ENCODE measurements around the gene CIAO1. TPM values are rescaled to one million over a fixed set of nuclear protein-coding genes. Genes with fewer than 3 reads are reported as not detected.

Gene CIAO1
- total RNA-seq, 4 donors from 2014 or later, result 60.6 to 128 (median 80.1) TPM

DNA sequence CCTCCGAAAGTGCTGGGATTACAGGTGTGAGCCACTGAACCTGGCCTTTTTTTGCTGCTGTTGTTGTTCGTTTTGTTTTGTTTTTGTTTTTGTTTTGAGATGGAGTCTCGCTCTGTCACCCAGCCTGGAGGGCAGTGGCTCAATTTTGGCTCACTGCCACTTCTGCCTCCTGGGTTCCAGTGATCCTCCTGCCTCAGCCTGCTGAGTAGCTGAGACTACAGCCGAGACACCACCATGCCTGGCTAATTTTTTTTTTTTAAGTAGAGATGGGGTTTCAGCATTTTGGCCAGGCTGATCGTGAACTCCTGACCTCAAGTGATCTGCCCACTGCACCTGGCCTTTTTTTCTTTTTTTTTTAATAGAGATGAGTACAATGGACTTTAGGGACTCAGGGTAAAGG lies 22.2 kb upstream of the CIAO1 start:
- DNase-seq, result no peak
- TF ChIP-seq, protein P1, sequence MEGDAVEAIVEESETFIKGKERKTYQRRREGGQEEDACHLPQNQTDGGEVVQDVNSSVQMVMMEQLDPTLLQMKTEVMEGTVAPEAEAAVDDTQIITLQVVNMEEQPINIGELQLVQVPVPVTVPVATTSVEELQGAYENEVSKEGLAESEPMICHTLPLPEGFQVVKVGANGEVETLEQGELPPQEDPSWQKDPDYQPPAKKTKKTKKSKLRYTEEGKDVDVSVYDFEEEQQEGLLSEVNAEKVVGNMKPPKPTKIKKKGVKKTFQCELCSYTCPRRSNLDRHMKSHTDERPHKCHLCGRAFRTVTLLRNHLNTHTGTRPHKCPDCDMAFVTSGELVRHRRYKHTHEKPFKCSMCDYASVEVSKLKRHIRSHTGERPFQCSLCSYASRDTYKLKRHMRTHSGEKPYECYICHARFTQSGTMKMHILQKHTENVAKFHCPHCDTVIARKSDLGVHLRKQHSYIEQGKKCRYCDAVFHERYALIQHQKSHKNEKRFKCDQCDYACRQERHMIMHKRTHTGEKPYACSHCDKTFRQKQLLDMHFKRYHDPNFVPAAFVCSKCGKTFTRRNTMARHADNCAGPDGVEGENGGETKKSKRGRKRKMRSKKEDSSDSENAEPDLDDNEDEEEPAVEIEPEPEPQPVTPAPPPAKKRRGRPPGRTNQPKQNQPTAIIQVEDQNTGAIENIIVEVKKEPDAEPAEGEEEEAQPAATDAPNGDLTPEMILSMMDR (IDR thresholded peaks at IDR 0.05), result no peak
- TF ChIP-seq POLR2A (IDR thresholded peaks at IDR 0.05), result no peak
- 93 to 96% methylated on average over 5 of the region's 5 CpGs for WGBS, 2 donors
- Histone ChIP-seq H3K9me3 (no peaks in the 10 kb centered on the region), H3K4me3 (no peak overlapping the region), H3K27ac (no peak overlapping the region), H3K27me3 (no peaks in the 10 kb centered on the region), H3K4me1 (peaks cover 3 to 43% (median 7%) of the 10 kb centered on the region in 3 donors), H3K36me3 (peaks cover 0 to 21% (median 0%) of the 10 kb centered on the region in 3 donors)
- intact Hi-C loops (cut with DNase I), result no loop called here

DNA sequence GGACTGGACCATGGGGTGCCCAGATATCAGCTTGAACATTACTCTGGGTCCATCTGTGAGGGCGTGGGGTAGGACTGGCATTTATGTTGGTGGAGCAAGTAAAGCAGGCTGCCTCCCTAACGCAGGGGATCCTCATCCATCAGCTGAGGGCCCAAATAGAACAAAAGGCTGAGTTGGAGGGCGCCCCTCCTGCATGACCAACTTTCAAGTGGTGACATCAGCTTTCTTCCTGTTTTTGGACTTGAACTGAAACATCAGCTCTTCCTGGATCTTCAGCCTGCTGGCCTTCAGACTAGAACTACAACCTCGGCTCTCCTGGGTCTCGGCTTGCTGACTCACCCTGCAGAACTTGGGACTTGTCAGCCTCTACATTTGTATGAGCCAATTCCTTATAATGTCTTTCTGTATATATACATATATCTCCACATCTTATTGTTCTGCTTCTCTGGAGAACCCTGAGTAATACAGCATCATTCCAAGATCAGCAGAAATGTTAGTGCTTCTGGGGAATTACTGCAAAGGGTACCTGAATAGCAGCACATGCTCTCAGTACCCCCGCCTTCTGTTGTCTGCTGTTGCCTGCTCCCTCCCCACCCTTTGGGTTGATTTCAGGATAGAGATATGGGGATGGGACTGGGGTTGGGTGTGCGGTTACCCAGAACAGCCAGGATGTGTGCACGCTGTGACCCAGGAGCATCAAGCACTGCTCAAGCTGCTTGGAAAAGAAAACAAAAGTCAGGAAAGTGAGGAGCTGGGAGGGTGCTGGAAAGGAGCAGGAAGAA lies 20.2 kb upstream of the CIAO1 start:
- no peak for DNase-seq
- Histone ChIP-seq H3K4me3 (no peak overlapping the region), H3K27me3 (no peaks in the 10 kb centered on the region), H3K4me1 (peaks cover 3 to 55% (median 7%) of the 10 kb centered on the region in 3 donors), H3K27ac (peak overlapping the region in 2 of 4 donors; percentile 44 to 72), H3K36me3 (peaks cover 0 to 20% (median 0%) of the 10 kb centered on the region in 3 donors), H3K9me3 (no peaks in the 10 kb centered on the region)
- no peak for TF ChIP-seq POLR2A (IDR thresholded peaks at IDR 0.05)
- TF ChIP-seq, protein P1 (IDR thresholded peaks at IDR 0.05), result no peak
- intact Hi-C loops (cut with DNase I), result no loop called here
- 71 to 78% methylated on average over 5 to 8 of the region's 8 CpGs for WGBS, 2 donors

DNA sequence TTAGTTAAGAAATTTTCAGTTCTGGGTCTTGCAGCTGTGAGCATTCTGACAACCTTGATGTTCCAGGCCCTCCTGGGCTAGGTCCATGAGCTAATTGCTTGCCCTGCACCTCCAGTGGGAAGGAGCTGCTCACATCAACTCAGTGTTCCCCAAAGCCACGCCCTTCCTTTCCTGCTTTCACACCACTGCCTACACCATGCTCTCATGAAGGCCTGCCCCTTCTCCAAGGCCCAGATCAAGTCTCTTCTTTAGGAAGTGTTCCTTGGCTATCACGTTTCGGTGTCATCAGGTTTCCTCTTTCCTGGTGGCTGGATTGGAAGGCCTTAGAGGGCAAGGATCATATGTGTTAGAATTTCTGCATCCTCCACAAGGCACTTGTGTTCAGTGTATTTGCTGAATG lies 19.0 kb upstream of the CIAO1 start:
- TF ChIP-seq, protein P1 (IDR thresholded peaks at IDR 0.05), result no peak
- no peak for TF ChIP-seq POLR2A (IDR thresholded peaks at IDR 0.05)
- Histone ChIP-seq H3K9me3 (no peaks in the 10 kb centered on the region), H3K4me1 (peaks cover 0 to 55% (median 3%) of the 10 kb centered on the region in 3 donors), H3K4me3 (no peak overlapping the region), H3K27ac (peak overlapping the region in 2 of 4 donors; percentile 25 to 72), H3K27me3 (no peaks in the 10 kb centered on the region), H3K36me3 (peaks cover 3 to 27% (median 6%) of the 10 kb centered on the region in 3 donors)
- DNase-seq, result no peak
- intact Hi-C loops (cut with DNase I), result no loop called here
- 64 to 75% methylated on average over 1 to 2 of the region's 3 CpGs for WGBS, 2 donors

DNA sequence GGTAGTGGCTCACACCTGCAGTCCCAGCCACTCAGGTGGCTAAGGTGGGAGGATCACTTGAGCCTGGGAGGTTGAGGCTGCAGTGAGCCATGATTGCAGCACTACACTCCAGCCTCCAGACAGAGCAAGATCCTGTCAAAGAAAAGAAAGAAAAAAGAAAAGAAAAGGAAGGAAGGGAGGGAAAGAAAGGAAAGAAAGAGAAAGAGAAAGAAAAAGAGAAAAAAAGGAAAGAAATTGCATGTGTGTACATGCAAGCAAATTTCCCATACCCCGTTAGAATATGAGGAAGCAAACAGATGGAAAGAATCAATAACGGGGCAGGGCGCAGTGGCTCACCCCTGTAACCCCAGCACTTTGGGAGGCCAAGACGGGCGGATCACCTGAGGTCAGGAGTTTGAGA lies 18.1 kb upstream of the CIAO1 start:
- intact Hi-C loops (cut with DNase I), result no loop called here
- Histone ChIP-seq H3K9me3 (no peaks in the 10 kb centered on the region), H3K36me3 (peaks cover 12 to 36% (median 13%) of the 10 kb centered on the region in 3 donors), H3K4me1 (peaks cover 0 to 48% (median 3%) of the 10 kb centered on the region in 3 donors), H3K4me3 (no peak overlapping the region), H3K27me3 (no peaks in the 10 kb centered on the region), H3K27ac (no peak overlapping the region)
- DNase-seq, result no peak
- no peak for TF ChIP-seq POLR2A (IDR thresholded peaks at IDR 0.05)
- TF ChIP-seq, protein P1 (IDR thresholded peaks at IDR 0.05), result no peak
- 41 to 61% methylated on average over 5 of the region's 5 CpGs for WGBS, 2 donors

DNA sequence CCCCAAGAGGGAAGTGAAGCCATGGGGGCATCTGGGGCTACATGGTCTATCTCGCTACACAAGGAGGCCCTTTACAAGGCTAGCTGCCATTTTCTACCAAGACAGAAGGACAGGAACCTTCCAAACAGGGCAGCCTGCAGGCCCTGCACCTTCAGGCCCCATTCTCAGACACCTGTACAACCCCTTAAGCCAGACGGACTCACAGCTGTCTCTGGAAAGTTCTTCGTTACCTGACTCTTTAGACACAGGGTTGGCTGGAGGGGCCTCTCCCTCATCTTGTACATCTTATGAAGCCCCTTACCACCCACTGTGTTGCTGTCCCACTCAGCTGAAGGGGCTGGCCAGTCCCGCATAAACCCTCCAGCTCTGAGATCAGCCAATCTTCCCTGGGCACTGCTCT lies 17.4 kb upstream of the CIAO1 start:
- Histone ChIP-seq H3K4me3 (no peak overlapping the region), H3K4me1 (peaks cover 0 to 50% (median 3%) of the 10 kb centered on the region in 3 donors), H3K36me3 (peaks cover 19 to 43% (median 21%) of the 10 kb centered on the region in 3 donors), H3K27ac (no peak overlapping the region), H3K27me3 (no peaks in the 10 kb centered on the region), H3K9me3 (no peaks in the 10 kb centered on the region)
- 88 to 89% methylated on average over 1 to 4 of the region's 4 CpGs for WGBS, 2 donors
- intact Hi-C loops (cut with DNase I), result no loop called here
- no peak for TF ChIP-seq POLR2A (IDR thresholded peaks at IDR 0.05)
- TF ChIP-seq, protein P1 (IDR thresholded peaks at IDR 0.05), result no peak
- DNase-seq, result no peak

Data from esophagus squamous epithelium (tissue), 5 donors.